ENCODE data around the gene TMEM170A.

Gene TMEM170A

DNA sequence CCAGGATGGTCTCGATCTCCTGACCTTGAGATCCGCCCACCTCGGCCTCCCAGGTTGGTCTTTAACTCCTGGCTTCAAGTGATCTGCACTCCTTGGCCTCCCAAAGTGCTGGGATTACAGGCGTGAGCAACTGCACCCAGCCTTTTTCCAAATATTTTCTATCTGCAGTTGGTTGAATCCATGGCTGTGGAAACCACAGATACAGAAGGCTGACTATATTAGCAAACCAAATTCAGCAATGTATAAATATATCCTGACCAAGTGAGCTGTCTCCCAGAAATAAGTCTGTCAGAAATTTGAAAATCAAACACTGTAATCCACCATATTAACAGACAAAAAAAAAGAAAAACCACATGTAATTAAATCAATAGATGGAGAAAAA is 40.8 kb downstream of the TMEM170A start:
- TF ChIP-seq JUND (IDR thresholded peaks at IDR 0.05; ENCODE audit: low read depth): no peak
- no peak for DNase-seq (ENCODE audit: low read depth in 1 of 2, low spot score in 1 of 2)
- in situ Hi-C loops (cut with HindIII; ENCODE audit: low pct_unique_long_range_greater_than_20kb, low sequenced_read_pairs): no loop called here

DNA sequence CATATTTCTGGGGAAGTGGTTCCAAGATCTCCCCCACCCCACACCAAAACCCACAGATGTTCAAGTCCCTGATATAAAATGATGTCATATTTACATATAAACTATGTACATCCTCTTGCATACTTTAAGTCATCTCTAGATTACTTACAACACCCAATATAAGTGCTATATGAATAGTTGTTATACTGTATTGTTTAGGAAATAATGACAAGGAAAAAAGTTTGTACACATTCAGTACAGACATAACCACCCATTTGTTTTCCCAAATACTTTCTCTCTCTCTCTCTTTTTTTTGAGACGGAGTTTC is 42.7 kb downstream of the TMEM170A start:
- TF ChIP-seq JUND (IDR thresholded peaks at IDR 0.05; ENCODE audit: low read depth): no peak
- DNase-seq (ENCODE audit: low read depth in 1 of 2, low spot score in 1 of 2): no peak
- in situ Hi-C loops (cut with HindIII; ENCODE audit: low pct_unique_long_range_greater_than_20kb, low sequenced_read_pairs): no loop called here

DNA sequence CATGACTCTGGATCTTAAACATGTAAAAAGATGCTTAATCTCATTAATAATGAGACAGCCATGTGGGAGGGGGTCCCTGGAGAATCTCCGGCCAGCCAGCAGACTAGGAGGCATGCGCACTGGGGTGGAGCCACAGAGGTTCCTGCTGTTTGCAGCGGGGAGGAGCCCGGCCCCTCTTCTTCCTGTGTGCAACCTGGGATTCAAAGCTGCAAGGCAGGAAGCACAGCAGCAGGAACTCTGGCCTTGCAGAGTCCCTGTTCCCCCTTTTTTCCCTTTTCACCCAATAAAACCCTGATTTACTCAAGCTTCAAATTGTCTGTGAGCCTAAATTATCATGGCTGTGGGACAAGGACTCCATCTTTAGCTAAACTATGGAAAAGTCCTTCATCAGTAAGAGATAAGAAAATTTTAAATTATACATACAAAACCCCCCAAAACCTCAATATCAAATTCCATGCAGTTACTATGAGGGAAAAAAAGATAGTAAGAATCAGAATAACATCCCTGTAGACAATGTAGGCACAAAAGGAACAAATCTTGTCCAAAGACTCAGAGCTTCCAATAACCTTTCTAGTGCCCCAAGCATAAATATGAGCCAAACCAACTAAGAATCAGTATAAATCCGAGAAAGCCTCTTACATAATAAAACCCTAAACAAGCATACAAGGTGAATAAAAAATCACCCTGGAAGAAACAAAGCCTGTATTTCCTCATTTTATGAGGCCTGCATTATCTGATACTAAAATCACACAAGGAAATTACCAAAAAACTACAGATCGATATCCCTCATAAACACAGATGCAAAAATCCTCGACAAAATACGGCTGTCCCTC is 43.3 kb downstream of the TMEM170A start:
- TF ChIP-seq JUND (IDR thresholded peaks at IDR 0.05; ENCODE audit: low read depth): no peak

DNA sequence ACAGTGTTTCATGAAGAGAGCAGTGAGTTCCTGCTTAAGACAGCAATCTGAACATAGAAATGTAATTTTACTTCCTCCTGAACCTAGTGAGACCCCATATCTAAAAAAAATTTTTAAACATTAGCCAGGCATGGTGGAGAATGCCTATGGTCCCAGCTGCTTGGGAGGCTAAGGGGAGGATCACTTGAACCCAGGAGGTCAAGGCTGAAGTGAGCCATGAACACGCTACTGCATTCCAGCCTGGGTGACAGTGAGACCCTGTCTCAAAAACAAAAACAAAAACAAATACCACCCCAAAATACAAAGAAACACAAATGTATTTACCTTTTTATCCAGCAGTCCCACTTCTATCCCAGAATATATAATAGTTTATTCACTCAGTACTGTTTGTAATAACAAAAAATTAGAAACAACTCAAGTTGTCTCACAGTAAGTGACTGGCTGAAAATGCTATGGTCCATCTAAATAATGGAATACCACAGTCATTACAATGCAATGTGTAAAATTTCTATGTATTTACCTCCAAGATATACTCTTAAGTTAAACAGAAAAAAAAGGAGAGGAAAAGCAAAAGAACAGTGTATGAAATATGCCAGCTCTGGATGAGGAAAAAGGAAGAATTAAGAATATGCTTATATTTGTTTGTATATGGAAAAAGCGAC is 47.5 kb downstream of the TMEM170A start:
- in situ Hi-C loops (cut with HindIII; ENCODE audit: low pct_unique_long_range_greater_than_20kb, low sequenced_read_pairs): no loop called here
- DNase-seq (ENCODE audit: low read depth in 1 of 2, low spot score in 1 of 2): no peak
- TF ChIP-seq JUND (IDR thresholded peaks at IDR 0.05; ENCODE audit: low read depth): no peak

More for the DNA sequence above, 43.3 kb downstream of the TMEM170A start:
- no peak for DNase-seq (ENCODE audit: low read depth in 1 of 2, low spot score in 1 of 2)
- in situ Hi-C loops (cut with HindIII; ENCODE audit: low pct_unique_long_range_greater_than_20kb, low sequenced_read_pairs): no loop called here

DNA sequence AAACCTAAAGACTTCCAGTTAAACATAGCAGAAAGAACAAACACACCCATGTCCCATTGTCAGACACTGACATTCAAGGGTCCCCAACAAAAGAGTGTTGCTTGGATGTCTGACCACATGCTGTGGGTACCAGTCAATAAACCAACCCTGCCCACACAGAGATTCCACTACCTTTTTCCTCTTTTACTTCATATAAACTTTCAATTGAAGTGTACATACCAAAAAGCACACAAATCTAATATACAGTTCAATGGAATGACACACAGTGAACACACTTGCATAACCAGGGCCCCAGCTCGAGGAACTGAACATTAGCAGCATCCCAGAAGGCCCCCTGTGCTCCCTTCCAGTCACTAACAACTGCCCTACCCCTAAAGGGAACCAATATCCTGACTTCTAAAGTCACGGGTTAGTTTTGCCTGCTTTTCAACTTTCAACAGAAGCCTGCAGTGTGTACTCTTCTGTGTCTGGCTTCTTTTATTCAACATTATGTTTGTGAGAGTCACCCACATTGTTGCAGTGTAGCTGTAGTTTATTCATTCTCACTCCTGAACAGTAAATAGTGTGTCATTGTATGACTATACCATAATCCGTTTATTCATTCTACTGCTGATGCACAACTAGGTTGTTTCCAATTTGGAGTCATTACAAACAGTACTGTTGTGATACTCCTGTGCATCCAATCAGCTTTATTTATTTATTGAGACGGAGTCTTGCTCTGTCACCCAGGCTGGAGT is 49.2 kb downstream of the TMEM170A start:
- in situ Hi-C loops (cut with HindIII; ENCODE audit: low pct_unique_long_range_greater_than_20kb, low sequenced_read_pairs): no loop called here
- DNase-seq (ENCODE audit: low read depth in 1 of 2, low spot score in 1 of 2): no peak
- no peak for TF ChIP-seq JUND (IDR thresholded peaks at IDR 0.05; ENCODE audit: low read depth)

DNA sequence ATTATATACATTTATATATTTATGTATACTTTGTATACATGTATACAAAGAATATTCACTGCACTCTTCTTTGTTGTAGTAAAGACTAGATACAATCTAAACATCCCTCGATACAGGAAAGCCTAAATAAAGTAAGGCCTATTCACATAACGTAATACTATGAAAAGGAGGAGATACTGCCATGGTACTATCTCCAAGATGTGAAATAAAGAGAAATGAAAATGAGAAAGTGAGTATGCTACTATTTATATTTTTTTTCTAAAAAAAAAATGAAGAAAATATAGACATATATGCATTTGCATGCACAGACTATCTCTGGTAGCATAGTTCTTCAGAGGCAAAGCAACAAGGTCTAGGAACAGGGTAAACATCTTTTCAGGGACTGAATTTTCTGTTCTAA is 50.5 kb downstream of the TMEM170A start:
- in situ Hi-C loops (cut with HindIII; ENCODE audit: low pct_unique_long_range_greater_than_20kb, low sequenced_read_pairs): no loop called here
- no peak for DNase-seq (ENCODE audit: low read depth in 1 of 2, low spot score in 1 of 2)
- no peak for TF ChIP-seq JUND (IDR thresholded peaks at IDR 0.05; ENCODE audit: low read depth)

DNA sequence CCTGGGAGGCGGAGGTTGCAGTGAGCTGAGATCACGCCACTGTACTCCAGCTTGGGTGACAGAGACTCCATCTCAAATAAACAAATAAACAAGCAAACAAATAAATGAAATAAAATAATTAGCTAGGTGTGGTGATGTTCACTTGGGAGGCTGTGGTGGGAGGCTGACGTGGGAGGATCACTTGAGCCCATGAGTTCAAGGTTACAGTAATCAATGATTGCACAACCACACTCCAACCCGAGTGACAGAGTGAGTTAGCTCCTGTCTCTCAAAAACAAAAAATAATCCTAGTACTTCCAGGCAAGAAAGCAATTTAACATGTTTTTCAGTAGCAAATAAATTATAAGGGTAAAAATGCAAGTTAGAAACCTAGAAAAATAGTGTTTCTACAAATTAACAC is 57.5 kb downstream of the TMEM170A start:
- in situ Hi-C loops (cut with HindIII; ENCODE audit: low pct_unique_long_range_greater_than_20kb, low sequenced_read_pairs): no loop called here
- TF ChIP-seq JUND (IDR thresholded peaks at IDR 0.05; ENCODE audit: low read depth): no peak
- no peak for DNase-seq (ENCODE audit: low read depth in 1 of 2, low spot score in 1 of 2)

DNA sequence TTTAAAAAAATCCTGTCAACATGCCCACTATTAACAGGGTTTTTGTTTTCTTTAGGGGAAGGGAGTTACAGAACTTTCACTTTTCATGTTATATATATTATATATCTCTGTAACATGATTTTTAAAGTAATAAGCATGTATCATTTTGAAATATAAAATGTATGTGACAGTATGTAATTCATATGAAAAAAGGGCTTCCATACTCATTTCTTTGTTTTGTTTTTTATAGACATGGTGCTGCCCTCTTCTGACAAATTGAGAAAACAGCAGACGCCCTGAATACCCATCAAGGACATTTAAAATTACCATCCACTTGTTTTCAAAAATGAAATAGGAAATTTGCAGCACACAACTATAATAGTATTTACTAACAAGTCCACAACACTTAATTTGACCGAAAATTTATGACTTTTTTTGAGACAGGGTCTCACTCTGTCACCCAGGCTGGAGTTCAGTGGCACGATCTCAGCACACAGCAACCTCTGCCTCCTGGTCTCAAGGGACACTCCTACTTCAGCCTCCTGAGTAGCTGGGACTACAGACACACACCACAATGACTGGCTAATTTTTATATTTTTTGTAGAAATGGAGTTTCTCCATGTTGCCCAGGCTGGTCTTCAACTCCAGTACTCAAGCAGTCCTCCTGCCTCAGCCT is 61.5 kb downstream of the TMEM170A start:
- peak; percentile 28 to 39 for DNase-seq (ENCODE audit: low read depth in 1 of 2, low spot score in 1 of 2)
- in situ Hi-C loops (cut with HindIII; ENCODE audit: low pct_unique_long_range_greater_than_20kb, low sequenced_read_pairs): no loop called here
- TF ChIP-seq JUND (IDR thresholded peaks at IDR 0.05; ENCODE audit: low read depth): no peak

DNA sequence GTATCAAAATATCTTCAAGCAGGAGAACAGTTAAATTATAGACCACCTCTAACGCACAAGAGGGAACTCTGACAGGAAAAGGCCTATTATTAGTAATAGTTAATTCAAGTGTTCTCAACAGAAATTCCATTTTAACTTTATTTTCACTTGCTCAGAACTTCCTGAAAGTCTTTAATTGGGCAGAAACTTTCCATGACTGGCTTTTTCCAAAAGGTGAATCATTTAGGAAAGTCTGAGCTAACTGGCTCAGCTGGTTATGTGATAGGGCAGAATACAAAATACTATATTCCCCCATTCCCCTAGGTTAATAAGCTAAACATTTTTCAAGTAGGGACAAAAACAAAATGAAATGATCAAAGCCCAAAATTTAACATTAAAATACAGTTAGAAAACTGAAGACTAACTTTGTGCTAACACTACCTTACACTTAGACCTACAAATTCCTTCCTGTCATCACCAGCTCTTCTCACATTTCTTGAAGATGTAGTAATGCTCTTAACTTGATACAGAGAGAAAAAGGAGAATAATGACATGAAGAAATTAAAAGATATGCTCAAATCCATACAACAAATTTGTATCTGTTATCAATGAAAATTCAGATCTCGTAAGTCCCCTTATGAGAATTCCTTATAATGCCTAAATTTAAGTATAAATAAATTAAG is 62.2 kb downstream of the TMEM170A start:
- no peak for DNase-seq (ENCODE audit: low read depth in 1 of 2, low spot score in 1 of 2)
- TF ChIP-seq JUND (IDR thresholded peaks at IDR 0.05; ENCODE audit: low read depth): no peak
- in situ Hi-C loops (cut with HindIII; ENCODE audit: low pct_unique_long_range_greater_than_20kb, low sequenced_read_pairs): no loop called here

DNA sequence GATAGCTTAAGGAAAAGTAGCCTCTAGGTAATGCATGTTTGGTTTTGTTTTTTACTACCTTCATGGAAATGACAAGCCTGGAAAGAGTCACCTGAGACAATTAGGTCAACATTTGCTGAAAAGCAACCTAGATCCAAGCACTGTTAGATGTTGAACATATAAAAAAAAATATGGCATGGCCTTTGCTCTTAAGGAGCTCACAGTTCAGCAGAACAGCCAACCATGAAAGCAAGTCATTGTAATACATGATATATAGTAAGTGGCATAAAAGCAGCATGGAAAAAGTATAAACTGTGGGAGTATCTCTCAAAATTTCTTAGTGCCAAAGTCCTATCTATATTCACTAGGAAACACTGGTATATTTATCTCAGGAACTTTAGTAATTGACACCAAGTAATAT is 62.8 kb downstream of the TMEM170A start:
- TF ChIP-seq JUND (IDR thresholded peaks at IDR 0.05; ENCODE audit: low read depth): no peak
- in situ Hi-C loops (cut with HindIII; ENCODE audit: low pct_unique_long_range_greater_than_20kb, low sequenced_read_pairs): no loop called here
- DNase-seq (ENCODE audit: low read depth in 1 of 2, low spot score in 1 of 2): no peak

DNA sequence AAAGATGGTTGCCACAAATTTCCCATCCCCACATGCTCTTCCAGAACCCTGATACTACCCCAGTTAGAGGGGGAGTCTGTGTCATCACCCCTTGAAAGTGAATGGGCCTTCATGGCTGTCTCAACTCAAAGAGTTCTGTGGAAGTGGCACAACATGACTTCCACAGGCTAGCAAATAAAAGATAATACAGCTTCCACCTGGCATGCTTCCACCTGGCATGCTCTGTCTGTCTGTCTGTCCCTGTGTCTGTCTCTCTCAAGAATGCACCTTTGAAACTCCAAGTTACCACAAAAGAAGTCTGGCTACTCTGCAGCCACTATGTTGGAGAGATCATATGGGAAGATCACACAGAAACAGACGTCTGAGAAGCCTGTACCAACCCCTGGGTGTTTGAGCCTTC is 66.2 kb downstream of the TMEM170A start:
- in situ Hi-C loops (cut with HindIII; ENCODE audit: low pct_unique_long_range_greater_than_20kb, low sequenced_read_pairs): no loop called here
- no peak for TF ChIP-seq JUND (IDR thresholded peaks at IDR 0.05; ENCODE audit: low read depth)
- no peak for DNase-seq (ENCODE audit: low read depth in 1 of 2, low spot score in 1 of 2)

DNA sequence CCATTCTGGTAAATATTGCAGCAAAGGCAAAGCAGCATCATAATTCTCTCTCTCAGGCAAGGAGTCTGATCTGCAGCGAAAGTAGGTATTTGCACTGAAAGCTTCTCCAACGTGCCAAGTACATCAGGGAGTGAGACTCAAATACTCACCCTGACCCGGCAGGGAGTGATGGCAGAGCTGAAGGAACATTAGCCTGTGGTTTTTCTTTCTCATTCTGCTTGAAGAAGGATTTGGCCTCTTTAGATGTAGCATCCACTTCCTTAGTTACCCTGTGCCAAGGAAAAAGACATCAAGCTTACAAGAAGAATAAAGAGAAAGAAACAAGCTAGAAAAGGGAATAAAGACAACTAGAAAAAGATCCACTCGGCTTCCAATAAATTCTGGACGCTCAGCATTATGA is 69.5 kb downstream of the TMEM170A start:
- DNase-seq (ENCODE audit: low read depth in 1 of 2, low spot score in 1 of 2): no peak
- in situ Hi-C loops (cut with HindIII; ENCODE audit: low pct_unique_long_range_greater_than_20kb, low sequenced_read_pairs): no loop called here
- no peak for TF ChIP-seq JUND (IDR thresholded peaks at IDR 0.05; ENCODE audit: low read depth)
